Measurements from ENCODE around the gene TRAPPC5.

GRCh38 chr19:7733376-7733775 lies 52.7 kb downstream of the TRAPPC5 start:
- TF ChIP-seq CTCF (optimal IDR thresholded peaks at IDR 0.05 in 1 of 3, IDR thresholded peaks at IDR 0.05 in 1 of 3, conservative IDR thresholded peaks at IDR 0.05 in 1 of 3; ENCODE audit: extremely low read depth in 1 of 3, insufficient read depth in 2 of 3, low read length in 3 of 3) = no peak
- no peak for TF ChIP-seq EZH2 (IDR thresholded peaks at IDR 0.05; ENCODE audit: low read length)

All from keratinocyte (primary cell).